ENCODE measurements around the gene MYLK4. TPM values are rescaled to one million over a fixed set of nuclear protein-coding genes. Genes with fewer than 3 reads are reported as not detected.

The MYLK4 gene
- total and polyA plus RNA-seq, 8 donors: 0.52 to 1.8 (median 1.2) TPM

- Histone ChIP-seq H3K27ac (no peak overlapping the region), H3K36me3 (no peaks in the 10 kb centered on the region), H3K27me3 (no peaks in the 10 kb centered on the region), H3K9me3 (no peaks in the 10 kb centered on the region), H3K4me1 (no peaks in the 10 kb centered on the region), H3K4me3 (no peak overlapping the region)
- ATAC-seq (peak; percentile 45), DNase-seq (no peak)
- no peak for TF ChIP-seq CTCF (IDR thresholded peaks at IDR 0.05)
- intact Hi-C loops (cut with DNase I): no loop called here
Observed at GRCh38 chr6:2688401-2689064, 62.2 kb downstream of the MYLK4 start.

GRCh38 chr6:2687456-2687855, 63.3 kb downstream of the MYLK4 start:
- Histone ChIP-seq H3K36me3 (no peaks in the 10 kb centered on the region), H3K9me3 (no peaks in the 10 kb centered on the region), H3K4me3 (no peak overlapping the region), H3K4me1 (no peaks in the 10 kb centered on the region), H3K27ac (no peak overlapping the region), H3K27me3 (no peaks in the 10 kb centered on the region)
- ATAC-seq (no peak), DNase-seq (no peak)
- TF ChIP-seq CTCF (IDR thresholded peaks at IDR 0.05): no peak
- intact Hi-C loops (cut with DNase I): no loop called here

- no peaks in the 10 kb centered on the region for H3K4me1 ChIP-seq
- intact Hi-C loops (cut with DNase I): no loop called here
- H3K36me3 ChIP-seq: no peaks in the 10 kb centered on the region
- no peaks in the 10 kb centered on the region for H3K9me3 ChIP-seq
- TF ChIP-seq CTCF (IDR thresholded peaks at IDR 0.05): no peak
- H3K27me3 ChIP-seq: no peaks in the 10 kb centered on the region
- H3K4me3 ChIP-seq: no peak overlapping the region
- no peak for ATAC-seq
- H3K27ac ChIP-seq: no peak overlapping the region
- no peak for DNase-seq
Observed at GRCh38 chr6:2686515-2686914, 64.2 kb downstream of the MYLK4 start.

GRCh38 chr6:2684766-2685754, 65.7 kb downstream of the MYLK4 start:
- TF ChIP-seq CTCF (IDR thresholded peaks at IDR 0.05): no peak
- intact Hi-C loops (cut with DNase I): no loop called here

GRCh38 chr6:2684103-2684749, 66.5 kb downstream of the MYLK4 start:
- H3K4me3 ChIP-seq: no peak overlapping the region
- no peaks in the 10 kb centered on the region for H3K9me3 ChIP-seq
- no peak for TF ChIP-seq CTCF (IDR thresholded peaks at IDR 0.05)
- no peak overlapping the region for H3K27ac ChIP-seq
- no peaks in the 10 kb centered on the region for H3K4me1 ChIP-seq
- intact Hi-C loops (cut with DNase I): no loop called here
- DNase-seq (no peak), ATAC-seq (no peak)
- H3K27me3 ChIP-seq: no peaks in the 10 kb centered on the region
- no peaks in the 10 kb centered on the region for H3K36me3 ChIP-seq

More at GRCh38 chr6:2684766-2685754, 65.7 kb downstream of the MYLK4 start:
- ATAC-seq (no peak), DNase-seq (no peak)
- Histone ChIP-seq H3K4me1 (no peaks in the 10 kb centered on the region), H3K27me3 (no peaks in the 10 kb centered on the region), H3K27ac (no peak overlapping the region), H3K4me3 (no peak overlapping the region), H3K36me3 (no peaks in the 10 kb centered on the region), H3K9me3 (no peaks in the 10 kb centered on the region)

Measured in left lung (tissue), 10 donors.